MCF 10A (cell line): Measurements from ENCODE around the gene POLR3E. TPM values are rescaled to one million over a fixed set of nuclear protein-coding genes. Genes with fewer than 3 reads are reported as not detected.
A peak's percentile ranks its signal among the peaks of the same experiment; 100 is the strongest.

Experiments used
- BruUV-seq: library from RNA; stranded (reverse); fragments of 400-500 nt; replicated peaks from 2 replicates; lab custom pipeline; 2021; lab: Mats Ljungman, UMichigan
- CTCF ChIA-PET: fragments of 300-600 bp; sonication (Branson Sonifier 250); formaldehyde crosslinking; extraction: SDS; loops from one replicate; lab custom pipeline; 2021; ENCODE audit warnings: antibody characterized with exemption, inconsistent platforms; lab: Yijun Ruan, JAX
- POLR2A ChIA-PET: fragments of 300-600, 350-650 bp; sonication (Branson Sonifier 250); formaldehyde crosslinking; extraction: SDS; loops from one replicate; lab custom pipeline; 2020; ENCODE audit warnings: antibody characterized with exemption, inconsistent platforms; lab: Yijun Ruan, JAX
- DNase-seq: peaks from one replicate; pipeline ENCODE4 v3.0.0-alpha.2; 2018; ENCODE audit not compliant: unreplicated experiment
- H3K27ac Mint-ChIP-seq: one replicate; pipeline ENCODE4 v1.8.0; 2022; ENCODE audit warnings: mild to moderate bottlenecking, low read depth, mixed read lengths; ENCODE audit not compliant: unreplicated experiment
- H3K27me3 Mint-ChIP-seq: one replicate; pipeline ENCODE4 v1.8.0; 2022; ENCODE audit warnings: mixed read lengths; ENCODE audit not compliant: insufficient read depth, unreplicated experiment
- H3K36me3 Mint-ChIP-seq: one replicate; pipeline ENCODE4 v1.8.0; 2022; ENCODE audit warnings: mild to moderate bottlenecking, moderate library complexity, mixed read lengths; ENCODE audit not compliant: insufficient read depth, unreplicated experiment
- H3K4me1 Mint-ChIP-seq: one replicate; pipeline ENCODE4 v1.8.0; 2022; ENCODE audit warnings: mixed read lengths; ENCODE audit not compliant: insufficient read depth, unreplicated experiment
- H3K4me3 Mint-ChIP-seq: one replicate; pipeline ENCODE4 v1.8.0; 2022; ENCODE audit warnings: mild to moderate bottlenecking, moderate library complexity, mixed read lengths; ENCODE audit not compliant: unreplicated experiment
- H3K9me3 Mint-ChIP-seq: one replicate; pipeline ENCODE4 v1.8.0; 2022; ENCODE audit warnings: mixed read lengths; ENCODE audit not compliant: unreplicated experiment
- intact Hi-C: fragments of 100-400 bp; cut with micrococcal nuclease; formaldehyde crosslinking; loops from 2 replicates; pipeline ENCODE4 v1.14.1; 2022
- total RNA-seq: library from RNA; stranded (reverse); gene quantifications from 2 replicates; pipeline ENCODE4 v1.2.3, GENCODE V29; 2022
- TF ChIP-seq, protein P1 (sequence below): fragments of 200-600 bp; IDR thresholded peaks from one replicate; pipeline ENCODE4 v1.8.0; 2022; ENCODE audit warnings: antibody characterized with exemption, mild to moderate bottlenecking; ENCODE audit not compliant: unreplicated experiment

POLR3E gene
- total RNA-seq, 1 experiment from 2014 or later: 73.8 TPM

DNA sequence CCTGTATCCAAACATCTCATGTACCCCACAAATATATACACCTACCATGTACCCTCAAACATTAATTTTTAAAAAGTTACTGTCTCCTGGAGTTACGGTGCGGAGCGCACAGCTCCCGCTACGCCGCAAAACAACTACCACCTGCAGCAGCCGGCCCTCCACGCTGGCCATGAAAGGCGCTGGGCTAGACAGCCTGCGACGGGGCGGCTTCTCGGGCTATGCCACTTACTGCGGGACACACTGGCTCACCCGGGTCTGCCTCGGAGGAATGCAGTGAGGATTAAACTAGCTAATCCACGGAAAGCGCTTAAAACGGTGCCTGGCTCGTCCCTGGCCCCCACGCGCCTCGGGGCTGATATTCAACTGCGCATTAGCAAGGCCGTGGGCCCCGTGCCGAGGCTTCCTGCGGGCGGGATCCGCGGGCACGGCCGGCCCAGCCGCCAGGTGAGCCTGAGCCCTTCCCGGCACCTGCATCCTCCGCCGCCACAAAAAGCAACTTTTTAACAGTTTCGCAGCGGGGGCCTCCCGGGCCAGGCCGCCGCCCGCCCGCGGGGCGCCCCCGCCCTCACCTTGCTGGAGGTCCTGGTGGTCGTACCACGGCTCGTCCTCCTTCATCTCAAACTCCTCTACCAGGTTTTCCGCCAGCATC lies 76.6 kb downstream of the POLR3E start:
- TF ChIP-seq, protein P1, sequence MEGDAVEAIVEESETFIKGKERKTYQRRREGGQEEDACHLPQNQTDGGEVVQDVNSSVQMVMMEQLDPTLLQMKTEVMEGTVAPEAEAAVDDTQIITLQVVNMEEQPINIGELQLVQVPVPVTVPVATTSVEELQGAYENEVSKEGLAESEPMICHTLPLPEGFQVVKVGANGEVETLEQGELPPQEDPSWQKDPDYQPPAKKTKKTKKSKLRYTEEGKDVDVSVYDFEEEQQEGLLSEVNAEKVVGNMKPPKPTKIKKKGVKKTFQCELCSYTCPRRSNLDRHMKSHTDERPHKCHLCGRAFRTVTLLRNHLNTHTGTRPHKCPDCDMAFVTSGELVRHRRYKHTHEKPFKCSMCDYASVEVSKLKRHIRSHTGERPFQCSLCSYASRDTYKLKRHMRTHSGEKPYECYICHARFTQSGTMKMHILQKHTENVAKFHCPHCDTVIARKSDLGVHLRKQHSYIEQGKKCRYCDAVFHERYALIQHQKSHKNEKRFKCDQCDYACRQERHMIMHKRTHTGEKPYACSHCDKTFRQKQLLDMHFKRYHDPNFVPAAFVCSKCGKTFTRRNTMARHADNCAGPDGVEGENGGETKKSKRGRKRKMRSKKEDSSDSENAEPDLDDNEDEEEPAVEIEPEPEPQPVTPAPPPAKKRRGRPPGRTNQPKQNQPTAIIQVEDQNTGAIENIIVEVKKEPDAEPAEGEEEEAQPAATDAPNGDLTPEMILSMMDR: no peak
- H3K27me3 Mint-ChIP-seq: no peaks in the 10 kb centered on the region
- ChIA-PET POLR2A (interaction anchor here (0.6 to 2.7 kb wide), 15 partner anchors 10 to 421 kb away, joined by 3 to 24 read pairs (median 8); partner anchors contain the start of gene UQCRC2), CTCF (interaction anchor here (0.6 to 0.7 kb wide), 3 partner anchors 23 to 48 kb away, joined by 3 to 4 read pairs (median 3); no protein-coding TSS in a partner anchor)
- peak overlapping the region; percentile 99 for H3K4me3 Mint-ChIP-seq
- BruUV-seq: no TSS peak
- DNase-seq: peak; percentile 47
- peaks cover 7% of the 10 kb centered on the region for H3K36me3 Mint-ChIP-seq
- no peaks in the 10 kb centered on the region for H3K9me3 Mint-ChIP-seq
- peaks cover 26% of the 10 kb centered on the region for H3K4me1 Mint-ChIP-seq
- H3K27ac Mint-ChIP-seq: peak overlapping the region; percentile 80
- intact Hi-C loops: no loop called here

DNA sequence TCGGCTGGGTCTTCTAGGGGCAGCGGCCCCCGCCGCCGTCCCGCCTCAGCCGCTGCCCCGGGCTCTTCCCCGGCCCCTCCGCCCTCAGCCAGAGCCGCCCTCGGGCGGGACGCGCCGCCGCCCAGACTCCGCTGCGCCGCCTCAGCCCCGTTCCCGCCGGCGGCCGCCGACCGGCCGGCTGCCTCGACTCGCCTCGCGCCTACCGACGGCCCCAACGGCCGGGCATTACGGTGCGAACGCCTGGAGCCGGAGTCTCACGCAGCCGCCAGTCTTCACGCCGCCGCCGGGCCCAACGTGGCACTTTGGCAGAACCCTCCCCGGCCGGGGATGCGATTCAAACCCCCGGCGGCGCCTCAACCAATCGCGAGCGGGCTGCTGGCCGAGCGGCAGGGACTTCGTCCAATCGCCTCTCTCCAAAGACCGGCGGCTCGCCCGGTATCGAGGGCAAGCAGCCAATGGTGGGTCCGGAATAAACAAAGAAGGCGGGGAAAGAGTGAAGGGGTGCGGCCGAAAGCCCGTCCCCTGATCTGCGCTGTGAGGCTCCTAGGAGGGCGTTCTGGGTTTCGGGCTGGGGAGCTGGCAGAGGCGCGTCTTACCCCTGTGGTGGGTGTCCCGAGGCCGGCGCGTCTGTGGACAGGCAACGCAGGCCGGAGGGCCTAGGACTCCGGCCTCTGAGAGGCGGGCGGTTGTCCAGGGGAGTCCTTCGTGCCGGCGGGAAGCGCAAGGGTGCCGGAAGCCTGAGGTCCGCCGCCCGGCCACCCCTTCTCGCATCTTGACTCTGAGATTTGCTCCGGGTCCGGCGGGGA lies 77.3 kb downstream of the POLR3E start, which contains the start of gene CDR2:
TSS of gene CDR2 (minus strand) at position 309 of the 806 bp plus-strand sequence. CDS start 310 bp downstream, outside the sequence.
- DNase-seq: peak; percentile 98
- CTCF ChIA-PET: interaction anchor here (0.6 to 0.8 kb wide), 4 partner anchors 20 to 259 kb away, joined by 3 to 4 read pairs (median 4); no protein-coding TSS in a partner anchor
- POLR2A ChIA-PET: interaction anchor here (0.5 to 2.7 kb wide), 11 partner anchors 10 to 76 kb away, joined by 3 to 19 read pairs (median 5); no protein-coding TSS in a partner anchor
- peaks cover 26% of the 10 kb centered on the region for H3K4me1 Mint-ChIP-seq
- peaks cover 7% of the 10 kb centered on the region for H3K36me3 Mint-ChIP-seq
- H3K4me3 Mint-ChIP-seq: peak within 1 kb of the TSS; percentile 99
- intact Hi-C loops: no loop called here
- no peaks in the 10 kb centered on the region for H3K27me3 Mint-ChIP-seq
- H3K27ac Mint-ChIP-seq: peak within 1 kb of the TSS; percentile 80
- no peaks in the 10 kb centered on the region for H3K9me3 Mint-ChIP-seq
- no TSS peak for BruUV-seq
- TF ChIP-seq, protein P1: no peak

DNA sequence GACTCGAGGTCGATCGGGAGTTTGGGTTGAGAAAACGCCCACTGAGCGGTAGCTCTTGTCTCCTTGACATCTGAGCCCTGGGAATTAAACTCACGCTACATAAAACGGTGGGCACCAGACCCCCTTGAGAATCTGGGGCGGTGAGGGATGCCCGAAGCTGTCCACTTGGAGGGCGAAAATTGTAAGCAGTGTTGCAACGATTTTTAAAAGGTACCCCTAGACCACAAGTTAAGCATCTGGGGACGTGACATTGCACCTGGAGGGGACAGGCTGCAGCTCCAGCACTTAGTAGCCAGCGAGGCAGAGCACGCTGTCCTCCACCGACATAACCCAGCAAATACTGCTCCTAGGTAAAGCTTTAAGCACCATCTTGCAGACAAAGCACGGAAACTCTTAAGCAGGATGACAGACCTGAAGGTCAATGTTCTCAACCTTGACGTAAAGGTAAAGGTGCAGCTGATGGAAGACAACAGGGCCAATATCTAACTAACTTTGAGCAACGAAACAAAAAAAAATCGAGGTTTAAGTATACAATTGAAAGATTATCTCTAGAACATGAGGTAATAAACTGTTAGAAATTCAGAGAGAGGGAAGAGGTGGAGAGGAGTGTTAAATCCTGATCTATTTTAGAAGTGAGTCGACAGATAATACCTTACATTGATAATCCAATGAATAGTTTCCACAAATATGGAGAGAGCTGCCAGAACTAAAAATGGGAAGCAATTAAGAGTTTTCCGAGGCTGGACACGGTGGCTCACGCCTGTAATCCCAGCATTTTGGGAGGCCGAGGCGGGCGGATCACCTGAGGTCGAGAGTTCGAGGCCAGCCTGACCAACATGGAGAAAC lies 78.1 kb downstream of the POLR3E start:
- CTCF ChIA-PET: interaction anchor here (0.6 to 0.9 kb wide), 4 partner anchors 19 to 258 kb away, joined by 3 to 4 read pairs (median 4); no protein-coding TSS in a partner anchor
- TF ChIP-seq, protein P1: no peak
- peaks cover 26% of the 10 kb centered on the region for H3K4me1 Mint-ChIP-seq
- intact Hi-C loops: no loop called here
- DNase-seq: no peak
- POLR2A ChIA-PET: interaction anchor here (0.7 to 2.1 kb wide), 5 partner anchors 11 to 62 kb away, joined by 3 to 6 read pairs (median 4); no protein-coding TSS in a partner anchor
- no TSS peak for BruUV-seq
- H3K27ac Mint-ChIP-seq: no peak overlapping the region
- H3K9me3 Mint-ChIP-seq: no peaks in the 10 kb centered on the region
- H3K4me3 Mint-ChIP-seq: peak overlapping the region; percentile 99
- no peaks in the 10 kb centered on the region for H3K27me3 Mint-ChIP-seq
- H3K36me3 Mint-ChIP-seq: peaks cover 7% of the 10 kb centered on the region
